PFSK-1 (cell line): ENCODE data around the gene PINK1.

ENCODE experiments used
- FOXP2 ChIP-seq: optimal IDR thresholded peaks from 2 replicates; pipeline ENCODE3; 2011; ENCODE audit warnings: borderline replicate concordance, control low read depth, inconsistent platforms; ENCODE audit not compliant: insufficient read depth; ENCODE audit errors: extremely low read length, extremely low read depth
- POLR2AphosphoS5 ChIP-seq: IDR thresholded peaks from 2 replicates; pipeline ENCODE4 v1.6.1; 2012; ENCODE audit warnings: low read depth, mild to moderate bottlenecking, control low read depth, low read length, moderate library complexity
- SIN3A ChIP-seq: IDR thresholded peaks from 2 replicates; pipeline ENCODE4 v1.6.1; 2012; ENCODE audit warnings: mild to moderate bottlenecking, low read length, moderate library complexity, borderline replicate concordance; ENCODE audit not compliant: insufficient read depth
- TAF1 ChIP-seq: IDR thresholded peaks from 2 replicates; pipeline ENCODE4 v1.6.1; 2012; ENCODE audit warnings: low read length, control low read depth, borderline replicate concordance; ENCODE audit not compliant: insufficient read depth
- TF ChIP-seq, protein P1 (sequence below), 2 experiments: IDR thresholded peaks; 2 replicates each; pipeline versions ENCODE4 v1.6.1 to v1.8.0; 2011 to 2012; ENCODE audit warnings: low read depth in 2 of 2, low read length in 2 of 2, control low read depth in 1 of 2, inconsistent platforms in 1 of 2, mild to moderate bottlenecking in 1 of 2, moderate library complexity in 1 of 2; ENCODE audit not compliant: insufficient read depth in 1 of 2

DNA sequence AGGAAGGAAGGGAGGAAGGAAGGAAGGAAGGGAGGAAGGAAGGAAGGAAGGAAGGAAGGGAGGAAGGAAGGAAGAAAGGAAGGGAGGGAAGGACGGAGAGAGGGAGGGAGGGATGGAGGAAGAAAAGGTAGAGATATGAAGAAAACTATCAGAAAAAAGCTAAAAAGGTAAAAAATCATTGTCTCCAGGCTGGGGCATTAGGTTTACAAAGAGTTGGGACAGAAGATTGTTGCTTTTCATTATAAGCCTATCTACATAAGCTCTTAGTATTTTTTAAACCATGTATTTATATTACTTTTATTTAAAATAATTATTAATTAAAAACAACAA is 7.2 kb upstream of the PINK1 start:
- TF ChIP-seq SIN3A (no peak), POLR2AphosphoS5 (no peak), TAF1 (no peak), FOXP2 (no peak)
- TF ChIP-seq, protein P1, sequence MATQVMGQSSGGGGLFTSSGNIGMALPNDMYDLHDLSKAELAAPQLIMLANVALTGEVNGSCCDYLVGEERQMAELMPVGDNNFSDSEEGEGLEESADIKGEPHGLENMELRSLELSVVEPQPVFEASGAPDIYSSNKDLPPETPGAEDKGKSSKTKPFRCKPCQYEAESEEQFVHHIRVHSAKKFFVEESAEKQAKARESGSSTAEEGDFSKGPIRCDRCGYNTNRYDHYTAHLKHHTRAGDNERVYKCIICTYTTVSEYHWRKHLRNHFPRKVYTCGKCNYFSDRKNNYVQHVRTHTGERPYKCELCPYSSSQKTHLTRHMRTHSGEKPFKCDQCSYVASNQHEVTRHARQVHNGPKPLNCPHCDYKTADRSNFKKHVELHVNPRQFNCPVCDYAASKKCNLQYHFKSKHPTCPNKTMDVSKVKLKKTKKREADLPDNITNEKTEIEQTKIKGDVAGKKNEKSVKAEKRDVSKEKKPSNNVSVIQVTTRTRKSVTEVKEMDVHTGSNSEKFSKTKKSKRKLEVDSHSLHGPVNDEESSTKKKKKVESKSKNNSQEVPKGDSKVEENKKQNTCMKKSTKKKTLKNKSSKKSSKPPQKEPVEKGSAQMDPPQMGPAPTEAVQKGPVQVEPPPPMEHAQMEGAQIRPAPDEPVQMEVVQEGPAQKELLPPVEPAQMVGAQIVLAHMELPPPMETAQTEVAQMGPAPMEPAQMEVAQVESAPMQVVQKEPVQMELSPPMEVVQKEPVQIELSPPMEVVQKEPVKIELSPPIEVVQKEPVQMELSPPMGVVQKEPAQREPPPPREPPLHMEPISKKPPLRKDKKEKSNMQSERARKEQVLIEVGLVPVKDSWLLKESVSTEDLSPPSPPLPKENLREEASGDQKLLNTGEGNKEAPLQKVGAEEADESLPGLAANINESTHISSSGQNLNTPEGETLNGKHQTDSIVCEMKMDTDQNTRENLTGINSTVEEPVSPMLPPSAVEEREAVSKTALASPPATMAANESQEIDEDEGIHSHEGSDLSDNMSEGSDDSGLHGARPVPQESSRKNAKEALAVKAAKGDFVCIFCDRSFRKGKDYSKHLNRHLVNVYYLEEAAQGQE (IDR thresholded peaks at IDR 0.05; ENCODE audit: insufficient read depth in 1 of 2, low read depth in 2 of 2, low read length in 2 of 2), result no peak
